Esophagus muscularis mucosa (tissue), 4 donors: ENCODE measurements around the gene S100A2. TPM values are rescaled to one million over a fixed set of nuclear protein-coding genes. Genes with fewer than 3 reads are reported as not detected.

Experiments
- DNase-seq: peaks from one replicate; pipeline ENCODE4 v3.0.0-alpha.2; 2017; ENCODE audit errors: extremely low spot score
- H3K27ac ChIP-seq, 4 donors: fragments of 200-600 bp; sonication (generic); replicated peaks in 1 of 4; 1 replicate in 3 of 4; 2 replicates in 1 of 4; pipeline ENCODE4 v1.5.1; 2016 to 2019; ENCODE audit warnings: mild to moderate bottlenecking in 1 of 4
- H3K27me3 ChIP-seq, 4 donors: fragments of 200-600 bp; sonication (generic); one replicate each; pipeline versions ENCODE4 v1.5.1 to v1.6.0; 2016 to 2019
- H3K36me3 ChIP-seq, 4 donors: fragments of 200-600 bp; sonication (generic); one replicate each; pipeline ENCODE4 v1.5.1; 2016 to 2019
- H3K4me1 ChIP-seq, 4 donors: fragments of 200-600 bp; sonication (generic); one replicate each; pipeline ENCODE4 v1.5.1; 2016 to 2019
- H3K4me3 ChIP-seq, 4 donors: fragments of 200-600 bp; sonication (generic); 1 replicate in 2 of 4; 2 replicates in 2 of 4; pipeline ENCODE4 v1.5.1; 2016 to 2019; ENCODE audit warnings: mild to moderate bottlenecking in 4 of 4, moderate library complexity in 1 of 4
- H3K9me3 ChIP-seq, 4 donors: fragments of 200-600 bp; sonication (generic); 1 replicate in 3 of 4; 2 replicates in 1 of 4; pipeline ENCODE4 v1.5.1; 2016 to 2019
- EP300 ChIP-seq: sonication (generic); formaldehyde crosslinking; IDR thresholded peaks from one replicate; pipeline ENCODE4 v1.6.1; 2017; ENCODE audit warnings: antibody characterized with exemption
- POLR2A ChIP-seq: fragments of 450-650 bp; IDR thresholded peaks from one replicate; pipeline ENCODE4 v1.6.1; 2017; ENCODE audit warnings: antibody characterized with exemption, moderate library complexity, mild to moderate bottlenecking, low read depth
- POLR2AphosphoS5 ChIP-seq, 2 donors: sonication (generic); formaldehyde crosslinking; IDR thresholded peaks; one replicate each; pipeline ENCODE4 v1.6.1; 2017; ENCODE audit warnings: antibody characterized with exemption in 2 of 2
- WGBS: methylation state at CpG from one replicate; pipeline ENCODE4 v1.1.5; 2018; 5-methylcytosine and 5-hydroxymethylcytosine counted together
- intact Hi-C: fragments of 100-400 bp; cut with DNase I; formaldehyde crosslinking; loops from one replicate; pipeline ENCODE4 v1.15.1; 2023
- total RNA-seq, 4 donors: library from RNA; depleted of rRNA; stranded (reverse); fragments of >200 nt; gene quantifications; one replicate each; pipeline versions ENCODE4 v1.1.0 to v1.2.1, GENCODE V29; 2016
- TF ChIP-seq, protein P1 (sequence below), 3 experiments: fragments of 200-600 bp in 2 of 3; fragments of 450-650 bp in 1 of 3; sonication (generic) in 2 of 3; IDR thresholded peaks; one replicate each; pipeline ENCODE4 v1.5.1; 2017 to 2019; ENCODE audit warnings: antibody characterized with exemption in 3 of 3, mild to moderate bottlenecking in 2 of 3, moderate library complexity in 1 of 3

Gene S100A2
- total RNA-seq, 4 donors from 2014 or later = 0.34 to 0.71 TPM; not detected in 2

DNA sequence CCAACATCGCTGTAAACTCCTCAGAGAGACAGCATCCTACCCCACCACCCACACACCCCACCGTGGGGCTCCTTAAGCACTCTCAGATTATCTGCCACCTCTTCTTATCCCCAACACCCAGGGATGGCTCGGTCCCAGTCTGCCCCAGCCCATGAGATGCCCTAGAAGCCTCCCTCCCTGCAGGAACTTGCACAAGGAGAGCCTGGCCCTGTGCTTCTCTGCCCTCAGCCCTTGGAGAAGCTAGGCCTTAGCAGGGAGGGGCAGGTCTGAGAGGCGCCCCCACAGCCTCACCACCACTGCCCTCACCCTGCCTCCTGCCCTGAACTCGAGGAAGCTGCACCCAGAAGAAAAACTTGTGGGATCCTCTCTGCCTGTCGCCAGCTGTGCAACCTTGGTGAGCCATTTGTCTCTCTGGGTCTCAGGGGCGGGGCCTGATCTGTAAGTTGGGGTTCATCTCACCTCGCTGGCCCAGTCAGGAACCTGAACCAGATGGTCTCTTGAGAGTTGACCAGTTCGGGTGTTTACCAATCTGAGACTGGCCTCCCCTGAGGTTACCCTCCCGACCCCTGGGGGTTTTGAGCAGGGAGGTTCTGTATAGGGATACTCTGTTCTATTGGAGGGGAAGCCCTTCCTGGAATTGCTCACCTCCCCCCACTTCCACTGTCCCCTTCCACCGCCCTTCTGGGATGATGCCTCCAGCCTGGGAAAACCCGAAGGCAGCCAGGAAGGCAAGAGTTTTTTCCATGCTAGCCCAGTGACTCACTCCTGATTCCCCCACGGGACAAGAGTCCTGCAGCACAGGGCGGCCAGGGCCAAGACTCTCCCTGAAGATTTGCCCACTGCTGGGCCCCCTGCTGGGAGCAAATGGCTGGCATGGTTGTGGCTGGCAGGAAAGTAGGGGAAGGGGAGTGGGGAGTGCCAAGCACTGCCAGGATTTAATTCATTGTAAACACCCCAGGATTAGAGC is 16.6 kb downstream of the S100A2 start, which contains the start of gene S100A3:
TSS of gene S100A3 (minus strand) at position 537 of the 967 bp plus-strand sequence. CDS start 773 bp downstream, outside the sequence.
- DNase-seq = no peak
- H3K36me3 ChIP-seq = peaks cover 0 to 4% (median 0%) of the 10 kb centered on the region in 4 donors
- H3K27me3 ChIP-seq = no peaks in the 10 kb centered on the region
- no peaks in the 10 kb centered on the region for H3K9me3 ChIP-seq
- H3K4me1 ChIP-seq = peaks cover 55 to 81% (median 79%) of the 10 kb centered on the region in 4 donors
- 59% methylated on average over 14 of the region's 14 CpGs for WGBS
- H3K27ac ChIP-seq = peak within 1 kb of the TSS; percentile 29 to 71 (median 65)
- intact Hi-C loops = no loop called here
- peak; percentile 52 to 66 for TF ChIP-seq POLR2AphosphoS5 (IDR thresholded peaks at IDR 0.05)
- TF ChIP-seq EP300 = no peak
- no peak within 1 kb of the TSS for H3K4me3 ChIP-seq

DNA sequence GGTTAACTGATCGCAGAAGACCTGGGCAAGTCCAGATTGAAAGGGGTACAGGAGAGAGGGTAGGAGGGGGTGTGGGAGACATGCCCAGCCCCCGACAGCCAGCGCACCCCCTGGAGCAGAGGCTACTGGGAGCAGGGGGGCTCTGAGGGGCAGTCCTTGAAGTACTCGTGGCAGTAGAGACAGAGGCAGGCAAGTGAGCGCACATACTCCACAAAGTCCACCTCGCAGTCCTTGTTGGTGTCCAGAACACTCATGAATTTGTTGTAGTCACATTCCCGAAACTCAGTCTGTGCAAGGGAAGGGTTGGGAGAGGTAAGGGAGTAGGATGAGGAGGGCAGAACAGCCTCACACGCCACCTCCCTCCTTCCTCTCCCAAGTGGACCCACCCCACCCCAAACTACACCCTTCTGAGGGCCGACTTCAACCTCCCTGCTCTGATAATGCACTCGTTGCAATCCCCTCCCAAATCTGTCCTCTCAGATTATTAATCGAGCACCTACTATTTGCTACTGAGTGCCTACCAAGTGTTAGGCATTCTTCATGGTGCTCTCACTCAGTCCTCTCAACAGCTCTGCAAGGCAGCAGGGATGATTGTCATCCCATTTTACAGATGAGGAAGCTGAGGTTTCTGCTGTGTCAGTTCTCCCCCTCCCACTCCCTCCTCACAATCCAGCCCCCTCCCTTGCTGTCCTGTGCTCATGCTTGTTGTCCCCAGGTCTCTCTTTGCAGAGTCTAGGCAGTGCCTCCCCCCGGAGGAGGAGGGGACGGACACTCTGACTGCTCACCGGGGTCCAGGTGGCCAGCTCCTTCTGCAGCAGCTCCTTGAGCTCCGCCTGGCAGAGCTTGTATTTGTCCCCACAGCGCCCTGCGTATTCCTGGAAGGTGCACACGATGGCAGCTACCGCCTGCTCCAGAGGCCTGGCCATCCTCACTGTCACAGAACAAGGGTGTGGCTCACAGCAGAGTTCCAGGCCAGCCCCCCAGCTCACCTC is 17.8 kb downstream of the S100A2 start:
- Histone ChIP-seq H3K4me3 (no peak overlapping the region), H3K4me1 (peaks cover 52 to 81% (median 79%) of the 10 kb centered on the region in 4 donors), H3K27ac (peak overlapping the region; percentile 72 to 86 (median 80)), H3K27me3 (no peaks in the 10 kb centered on the region), H3K9me3 (no peaks in the 10 kb centered on the region), H3K36me3 (peaks cover 0 to 10% (median 0%) of the 10 kb centered on the region in 4 donors)
- intact Hi-C loops = no loop called here
- WGBS = 76% methylated on average over 11 of the region's 19 CpGs
- TF ChIP-seq POLR2A (no peak), EP300 (no peak), POLR2AphosphoS5 (IDR thresholded peaks at IDR 0.05) (no peak)
- TF ChIP-seq, protein P1, sequence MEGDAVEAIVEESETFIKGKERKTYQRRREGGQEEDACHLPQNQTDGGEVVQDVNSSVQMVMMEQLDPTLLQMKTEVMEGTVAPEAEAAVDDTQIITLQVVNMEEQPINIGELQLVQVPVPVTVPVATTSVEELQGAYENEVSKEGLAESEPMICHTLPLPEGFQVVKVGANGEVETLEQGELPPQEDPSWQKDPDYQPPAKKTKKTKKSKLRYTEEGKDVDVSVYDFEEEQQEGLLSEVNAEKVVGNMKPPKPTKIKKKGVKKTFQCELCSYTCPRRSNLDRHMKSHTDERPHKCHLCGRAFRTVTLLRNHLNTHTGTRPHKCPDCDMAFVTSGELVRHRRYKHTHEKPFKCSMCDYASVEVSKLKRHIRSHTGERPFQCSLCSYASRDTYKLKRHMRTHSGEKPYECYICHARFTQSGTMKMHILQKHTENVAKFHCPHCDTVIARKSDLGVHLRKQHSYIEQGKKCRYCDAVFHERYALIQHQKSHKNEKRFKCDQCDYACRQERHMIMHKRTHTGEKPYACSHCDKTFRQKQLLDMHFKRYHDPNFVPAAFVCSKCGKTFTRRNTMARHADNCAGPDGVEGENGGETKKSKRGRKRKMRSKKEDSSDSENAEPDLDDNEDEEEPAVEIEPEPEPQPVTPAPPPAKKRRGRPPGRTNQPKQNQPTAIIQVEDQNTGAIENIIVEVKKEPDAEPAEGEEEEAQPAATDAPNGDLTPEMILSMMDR (IDR thresholded peaks at IDR 0.05) = no peak
- DNase-seq = no peak

DNA sequence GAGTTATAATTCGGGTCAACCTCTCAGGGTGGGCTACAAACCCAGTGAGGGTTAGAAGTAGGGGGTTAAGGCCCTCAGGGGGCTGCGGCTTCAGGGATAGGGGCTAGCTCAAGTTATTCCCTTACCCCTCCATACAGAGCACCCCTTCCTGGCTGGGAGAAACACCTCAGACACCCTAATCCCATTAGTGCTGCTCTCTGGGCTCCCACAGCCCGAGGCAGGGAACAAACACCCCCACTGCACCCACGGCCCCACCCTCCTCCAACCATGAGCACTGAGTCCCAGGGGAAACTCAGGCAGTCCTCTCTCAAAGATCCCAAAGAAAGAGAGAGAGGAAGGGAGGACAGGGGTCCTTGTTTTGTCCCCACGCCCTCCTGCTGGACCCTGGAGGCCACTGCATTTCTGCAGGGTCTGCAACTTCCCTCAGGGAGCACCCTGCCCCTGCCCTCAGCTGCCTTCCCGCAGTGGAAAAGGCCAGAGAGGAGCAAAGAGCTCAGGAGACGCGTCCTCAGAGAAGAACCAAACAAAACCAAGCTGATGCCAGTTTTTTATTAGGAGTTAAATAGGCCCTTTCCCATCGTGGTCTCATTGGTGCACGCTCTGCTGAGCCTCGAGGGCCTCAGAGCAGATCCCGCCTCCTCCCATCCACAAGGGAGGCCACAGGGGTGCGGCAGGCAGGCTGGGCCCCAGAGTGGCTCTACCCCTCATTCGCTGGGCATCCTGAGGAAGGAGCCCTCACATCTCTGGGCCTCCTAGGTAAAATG is 18.7 kb downstream of the S100A2 start:
- no peak for DNase-seq
- H3K27me3 ChIP-seq = no peaks in the 10 kb centered on the region
- TF ChIP-seq POLR2A (no peak), POLR2AphosphoS5 (IDR thresholded peaks at IDR 0.05) (no peak), EP300 (no peak)
- TF ChIP-seq, protein P1 (IDR thresholded peaks at IDR 0.05) = no peak
- H3K27ac ChIP-seq = peak overlapping the region; percentile 72 to 86 (median 80)
- peaks cover 52 to 87% (median 85%) of the 10 kb centered on the region in 4 donors for H3K4me1 ChIP-seq
- no peaks in the 10 kb centered on the region for H3K9me3 ChIP-seq
- H3K4me3 ChIP-seq = peak overlapping the region in 2 of 4 donors; percentile 51 to 64
- intact Hi-C loops = no loop called here
- peaks cover 0 to 10% (median 0%) of the 10 kb centered on the region in 4 donors for H3K36me3 ChIP-seq
- WGBS = 79% methylated on average over 11 of the region's 14 CpGs

DNA sequence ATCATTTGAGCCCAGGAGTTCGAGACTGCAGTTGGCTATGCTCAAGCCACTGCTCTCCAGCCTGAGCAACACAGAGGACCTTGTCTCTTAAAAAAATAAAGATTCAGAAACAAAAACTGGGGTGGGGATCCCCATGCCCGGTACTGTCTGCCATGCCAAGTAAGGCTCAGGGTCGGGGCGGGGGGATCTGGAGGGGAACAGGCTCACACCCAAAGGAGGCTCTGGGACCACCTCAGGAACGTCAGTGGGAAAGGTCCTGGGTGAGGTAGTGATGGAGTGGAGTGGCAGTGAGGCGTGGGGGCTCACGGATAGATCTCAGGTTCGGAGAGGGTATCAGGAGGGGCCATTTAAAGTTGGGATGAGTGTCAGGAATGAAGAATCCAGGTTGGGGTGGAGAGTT is 19.3 kb downstream of the S100A2 start:
- H3K27me3 ChIP-seq = no peaks in the 10 kb centered on the region
- DNase-seq = no peak
- TF ChIP-seq, protein P1 (IDR thresholded peaks at IDR 0.05) = no peak
- TF ChIP-seq EP300 (no peak), POLR2A (no peak), POLR2AphosphoS5 (IDR thresholded peaks at IDR 0.05) (no peak)
- H3K4me1 ChIP-seq = peaks cover 52 to 93% (median 87%) of the 10 kb centered on the region in 4 donors
- intact Hi-C loops = no loop called here
- no peaks in the 10 kb centered on the region for H3K9me3 ChIP-seq
- H3K36me3 ChIP-seq = peaks cover 0 to 10% (median 0%) of the 10 kb centered on the region in 4 donors
- H3K27ac ChIP-seq = peak overlapping the region; percentile 72 to 86 (median 80)
- H3K4me3 ChIP-seq = peak overlapping the region; percentile 49 to 64 (median 56)
- WGBS = 88% methylated on average over 8 of the region's 8 CpGs
